Heart left ventricle (tissue), 16 donors: Measurements from ENCODE around the gene ACSF3. TPM values are rescaled to one million over a fixed set of nuclear protein-coding genes. Genes with fewer than 3 reads are reported as not detected.

Source experiments
- ATAC-seq, 4 donors: fragments of 200-7000 bp; cut with Tn5 transposase; one replicate each; pipeline ENCODE4 v1.9.1; 2020 to 2022; ENCODE audit warnings: moderate library complexity in 4 of 4, mild to moderate bottlenecking in 3 of 4, moderate number of reproducible peaks in 1 of 4
- DNase-seq, 5 donors: peaks; one replicate each; pipeline ENCODE4 v3.0.0-alpha.2; 2020
- H3K27ac ChIP-seq, 12 donors: fragments of 200-600 bp; sonication (generic) in 4 of 12; one replicate each; pipeline versions ENCODE4 v1.5.0 to v1.8.0; 2016 to 2022; ENCODE audit warnings: mild to moderate bottlenecking in 2 of 12
- H3K27me3 ChIP-seq, 9 donors: fragments of 200-600 bp; sonication (generic) in 2 of 9; one replicate each; pipeline versions ENCODE4 v1.5.1 to v1.8.0; 2016 to 2022; ENCODE audit warnings: mild to moderate bottlenecking in 3 of 9
- H3K36me3 ChIP-seq, 9 donors: fragments of 200-600 bp; sonication (generic) in 2 of 9; one replicate each; pipeline versions ENCODE4 v1.5.0 to v1.8.0; 2018 to 2022; ENCODE audit warnings: mild to moderate bottlenecking in 2 of 9
- H3K4me1 ChIP-seq, 12 donors: fragments of 200-600 bp; sonication (generic) in 4 of 12; one replicate each; pipeline versions ENCODE4 v1.5.0 to v1.8.0; 2016 to 2022; ENCODE audit warnings: mild to moderate bottlenecking in 3 of 12
- H3K4me3 ChIP-seq, 12 donors: fragments of 200-600 bp; sonication (generic) in 4 of 12; one replicate each; pipeline versions ENCODE4 v1.5.0 to v1.8.0; 2017 to 2022; ENCODE audit warnings: mild to moderate bottlenecking in 9 of 12, moderate library complexity in 4 of 12
- H3K9me3 ChIP-seq, 12 donors: fragments of 200-600 bp; sonication (generic) in 4 of 12; one replicate each; pipeline versions ENCODE4 v1.5.0 to v1.8.0; 2016 to 2022; ENCODE audit warnings: mild to moderate bottlenecking in 1 of 12
- POLR2A ChIP-seq, 2 donors: fragments of 450-650 bp; IDR thresholded peaks; one replicate each; pipeline ENCODE4 v1.6.1; 2017; ENCODE audit warnings: antibody characterized with exemption in 2 of 2, mild to moderate bottlenecking in 2 of 2, moderate library complexity in 2 of 2
- WGBS, 4 donors: extraction: QIAGEN DNeasy Blood & Tissue Kit in 2 of 4; methylation state at CpG; one replicate each; pipeline versions ENCODE4 v1.1.5 to v1.1.7; 2013 to 2018; 5-methylcytosine and 5-hydroxymethylcytosine counted together
- intact Hi-C, 10 donors: fragments of 100-400 bp; cut with DNase I; formaldehyde crosslinking; loops; one replicate each; pipeline versions ENCODE4 v1.11.1 to v1.14.2; 2022
- polyA plus RNA-seq, 2 donors: library from polyadenylated mRNA; stranded (reverse); fragments of 200-250 nt; gene quantifications; one replicate each; pipeline ENCODE4 v1.2.3, GENCODE V29; 2013
- total RNA-seq, 9 donors: library from RNA; depleted of rRNA in 2 of 9; stranded (reverse); fragments of >200 nt in 2 of 9; fragmentation: NEBNext Ultra II Directional in 3 of 9; extraction: Animal tissue kit (Norgen Biotek cat#: 25700) in 3 of 9; gene quantifications; one replicate each; pipeline versions ENCODE4 v1.1.0 to v1.2.4, GENCODE V29; 2016 to 2023
- TF ChIP-seq, protein P1 (sequence below), 12 donors: fragments of 200-600 bp; sonication (generic) in 4 of 12; IDR thresholded peaks; one replicate each; pipeline versions ENCODE4 v1.5.0 to v1.8.0; 2018 to 2022; ENCODE audit warnings: antibody characterized with exemption in 12 of 12, mild to moderate bottlenecking in 5 of 12
- donor health status: ischemic (EF 13 %, LVEDD 7.1; RV severe dilation, severe dysfunction).
- donor health status: healthy with polysubstance abuse.
- donor health status: DM: no; HTN: yes; CAD: no.
- donor health status: DM: no; HTN: no; CAD: no.
- donor health status: ischemic (EF 25% LVEDD 6.9; RV normal size, moderate dysfunction).
- donor health status: ischemic (EF 25% LVEDD 5.7; RV mildly dilated, moderate dysfunction).
- donor health status: healthy.
- donor health status: DM: yes; HTN: yes; CAD: no.
- donor health status: ischemic (EF 35%, LVEDD 5.7; RV mildly dilated, moderate dysfunction).
- donor health status: nonischemic (EF 11% LVEDD 7.7; RV severe dilation, severe dysfunction).
- donor health status: DM: yes; HTN: yes; CAD: no.
- donor health status: PGD.
- donor health status: ischemic (EF 29% LVEDD 5.4; RV normal size, mild dysfunction).
- donor health status: nonischemic (EF 23%, LVEDD 6.1; RV moderate dilation, normal function).

The ACSF3 gene
- total and polyA plus RNA-seq, 11 donors = 10.3 to 26.3 (median 19.3) TPM

DNA sequence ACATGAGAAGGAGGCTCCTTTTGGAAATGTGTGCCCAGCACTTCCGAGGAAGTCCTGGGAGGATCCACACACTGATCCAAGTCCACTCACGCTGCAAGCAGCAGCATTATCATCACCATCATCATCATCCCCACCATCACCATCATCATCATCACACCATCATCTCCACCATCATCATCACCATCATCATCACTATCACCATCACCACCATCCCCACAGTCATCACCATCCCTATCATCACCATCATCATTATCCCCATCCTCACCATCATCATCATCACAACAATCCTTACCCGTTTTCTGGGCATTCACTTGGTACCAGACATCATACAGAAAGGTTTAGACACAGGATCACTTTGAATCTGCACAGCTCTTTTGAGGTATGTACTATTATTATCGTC is 47.8 kb upstream of the ACSF3 start:
- TF ChIP-seq, protein P1, sequence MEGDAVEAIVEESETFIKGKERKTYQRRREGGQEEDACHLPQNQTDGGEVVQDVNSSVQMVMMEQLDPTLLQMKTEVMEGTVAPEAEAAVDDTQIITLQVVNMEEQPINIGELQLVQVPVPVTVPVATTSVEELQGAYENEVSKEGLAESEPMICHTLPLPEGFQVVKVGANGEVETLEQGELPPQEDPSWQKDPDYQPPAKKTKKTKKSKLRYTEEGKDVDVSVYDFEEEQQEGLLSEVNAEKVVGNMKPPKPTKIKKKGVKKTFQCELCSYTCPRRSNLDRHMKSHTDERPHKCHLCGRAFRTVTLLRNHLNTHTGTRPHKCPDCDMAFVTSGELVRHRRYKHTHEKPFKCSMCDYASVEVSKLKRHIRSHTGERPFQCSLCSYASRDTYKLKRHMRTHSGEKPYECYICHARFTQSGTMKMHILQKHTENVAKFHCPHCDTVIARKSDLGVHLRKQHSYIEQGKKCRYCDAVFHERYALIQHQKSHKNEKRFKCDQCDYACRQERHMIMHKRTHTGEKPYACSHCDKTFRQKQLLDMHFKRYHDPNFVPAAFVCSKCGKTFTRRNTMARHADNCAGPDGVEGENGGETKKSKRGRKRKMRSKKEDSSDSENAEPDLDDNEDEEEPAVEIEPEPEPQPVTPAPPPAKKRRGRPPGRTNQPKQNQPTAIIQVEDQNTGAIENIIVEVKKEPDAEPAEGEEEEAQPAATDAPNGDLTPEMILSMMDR (IDR thresholded peaks at IDR 0.05) = no peak
- TF ChIP-seq POLR2A (IDR thresholded peaks at IDR 0.05) = no peak
- Histone ChIP-seq H3K36me3 (no peaks in the 10 kb centered on the region), H3K4me1 (no peaks in the 10 kb centered on the region), H3K27ac (no peak overlapping the region), H3K27me3 (peaks cover 18 to 87% (median 22%) of the 10 kb centered on the region in 9 donors), H3K4me3 (no peak overlapping the region), H3K9me3 (no peaks in the 10 kb centered on the region)
- intact Hi-C loops = loop anchor here in 1 of 10 donors (10.0 kb wide), 1 partner anchor 59 kb away; no protein-coding TSS in a partner anchor
- DNase-seq (no peak), ATAC-seq (no peak)
- 83 to 92% (median 89%) methylated on average over 4 of the region's 4 CpGs for WGBS, 4 donors

DNA sequence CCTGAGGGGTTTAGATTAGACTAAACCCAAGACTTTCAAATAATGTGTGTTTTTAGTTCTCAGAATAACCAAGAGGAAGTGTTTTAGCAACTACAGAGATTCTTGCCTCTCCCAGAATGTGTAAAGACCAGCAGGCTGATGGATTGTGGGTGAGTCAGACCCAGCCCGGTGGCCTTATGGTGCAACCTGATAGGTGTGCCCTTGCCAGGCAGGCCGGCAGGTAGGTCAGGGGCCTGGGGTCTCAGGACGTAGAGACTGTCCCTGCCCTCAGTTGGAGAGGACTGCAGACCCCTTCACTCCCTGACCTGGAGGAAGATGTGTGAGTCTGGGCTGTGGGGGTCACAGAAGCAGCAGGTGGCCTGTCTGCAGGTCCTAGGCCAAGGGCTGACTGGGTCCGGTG is 47.2 kb upstream of the ACSF3 start:
- DNase-seq = peak in 3 of 5 donors; percentile 13 to 48 (median 21)
- no peaks in the 10 kb centered on the region for H3K9me3 ChIP-seq
- 88 to 91% (median 90%) methylated on average over 4 of the region's 4 CpGs for WGBS, 4 donors

DNA sequence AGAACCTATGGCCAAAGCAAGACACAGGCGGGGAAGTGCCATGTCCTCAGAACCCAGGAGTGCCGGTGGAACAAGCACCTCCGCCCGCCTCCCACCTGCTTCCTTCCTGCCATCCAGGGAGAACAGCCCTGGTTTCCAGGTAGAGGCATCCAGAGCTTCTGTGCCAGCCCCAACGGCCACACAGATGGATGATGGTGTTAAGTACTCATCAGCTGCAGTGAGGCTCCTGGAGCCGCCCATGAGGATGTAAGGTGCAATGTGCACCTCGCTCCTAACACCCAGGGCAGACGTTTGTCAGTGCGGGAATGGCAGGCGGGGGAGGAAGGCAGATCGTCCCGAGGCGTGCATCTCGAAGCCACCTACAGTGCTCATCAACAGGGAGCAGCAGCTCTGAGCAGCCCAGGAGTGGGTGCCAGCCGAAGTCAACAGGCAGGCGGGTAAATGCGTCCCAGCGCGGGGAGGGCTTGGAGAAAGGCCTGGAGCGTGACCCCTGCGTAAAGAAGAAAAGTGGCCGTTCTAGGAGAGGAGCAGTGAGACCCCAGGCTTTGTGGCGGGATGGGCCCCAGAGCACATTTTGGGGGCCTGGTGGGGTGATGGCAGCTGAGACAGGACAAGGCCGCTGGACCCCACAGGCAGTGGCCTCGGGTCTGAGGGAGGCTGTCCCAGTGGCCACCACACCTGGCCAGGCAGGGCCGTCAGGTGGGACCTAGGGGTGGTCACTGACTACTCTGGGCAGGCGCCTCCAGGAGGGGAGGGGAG is 46.1 kb upstream of the ACSF3 start:
- peaks cover 18 to 92% (median 31%) of the 10 kb centered on the region in 9 donors for H3K27me3 ChIP-seq
- H3K4me1 ChIP-seq = no peaks in the 10 kb centered on the region
- TF ChIP-seq, protein P1 (IDR thresholded peaks at IDR 0.05) = no peak
- H3K9me3 ChIP-seq = no peaks in the 10 kb centered on the region
- H3K27ac ChIP-seq = no peak overlapping the region
- 66 to 80% (median 70%) methylated on average over 18 to 27 of the region's 27 CpGs for WGBS, 4 donors
- no peak overlapping the region for H3K4me3 ChIP-seq
- intact Hi-C loops = loop anchor here in 1 of 10 donors (10.0 kb wide), 1 partner anchor 57 kb away; no protein-coding TSS in a partner anchor
- DNase-seq (peak in 3 of 5 donors; percentile 16 to 46 (median 26)), ATAC-seq (no peak)
- no peaks in the 10 kb centered on the region for H3K36me3 ChIP-seq

More for the DNA sequence above, 47.2 kb upstream of the ACSF3 start:
- H3K36me3 ChIP-seq = no peaks in the 10 kb centered on the region
- intact Hi-C loops = loop anchor here in 1 of 10 donors (10.0 kb wide), 1 partner anchor 58 kb away; no protein-coding TSS in a partner anchor
- H3K27me3 ChIP-seq = peaks cover 18 to 86% (median 27%) of the 10 kb centered on the region in 9 donors
- no peak for TF ChIP-seq POLR2A (IDR thresholded peaks at IDR 0.05)
- TF ChIP-seq, protein P1 (IDR thresholded peaks at IDR 0.05) = no peak
- ATAC-seq = no peak
- no peaks in the 10 kb centered on the region for H3K4me1 ChIP-seq
- H3K27ac ChIP-seq = no peak overlapping the region
- H3K4me3 ChIP-seq = no peak overlapping the region

DNA sequence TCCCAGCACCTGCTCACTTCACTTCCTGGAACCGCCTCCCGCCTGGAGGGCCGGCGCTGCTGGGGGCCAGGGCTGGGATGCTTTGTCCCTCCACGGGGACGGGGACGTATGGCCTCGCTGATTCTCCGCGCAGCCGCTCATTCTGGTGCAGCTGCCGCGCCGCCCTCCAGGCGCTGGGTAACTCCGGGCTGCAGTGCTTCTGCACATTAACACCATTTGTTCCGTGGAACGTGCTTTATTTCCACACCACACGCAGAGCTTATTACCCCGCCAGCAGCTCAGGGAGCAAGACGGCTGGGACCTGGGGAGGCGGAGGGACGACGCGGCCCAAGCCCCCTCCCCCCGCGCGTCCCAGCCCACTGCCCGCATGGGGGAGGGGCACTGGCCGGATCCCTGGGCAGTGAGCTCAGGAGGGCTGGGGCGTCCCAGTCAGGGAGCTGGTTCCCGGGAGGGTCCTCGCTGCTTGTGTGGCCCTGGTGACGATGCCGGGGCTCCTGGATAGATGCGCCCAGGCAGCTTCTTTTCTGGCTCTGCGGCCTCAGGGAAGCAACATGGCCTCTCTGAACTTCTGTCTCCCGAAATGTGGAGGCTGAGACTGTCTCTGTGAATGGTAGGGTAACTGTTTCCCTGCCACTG is 45.4 kb upstream of the ACSF3 start:
- Histone ChIP-seq H3K36me3 (no peaks in the 10 kb centered on the region), H3K27ac (no peak overlapping the region), H3K27me3 (peaks cover 18 to 86% (median 31%) of the 10 kb centered on the region in 9 donors), H3K9me3 (no peaks in the 10 kb centered on the region), H3K4me3 (no peak overlapping the region), H3K4me1 (no peaks in the 10 kb centered on the region)
- TF ChIP-seq, protein P1 (IDR thresholded peaks at IDR 0.05) = no peak
- TF ChIP-seq POLR2A (IDR thresholded peaks at IDR 0.05) = no peak
- intact Hi-C loops = loop anchor here in 1 of 10 donors (10.0 kb wide), 1 partner anchor 57 kb away; no protein-coding TSS in a partner anchor
- ATAC-seq (no peak), DNase-seq (peak in 3 of 5 donors; percentile 7 to 20 (median 8))
- 27 to 39% (median 36%) methylated on average over 18 to 38 of the region's 38 CpGs for WGBS, 4 donors
